Measurements from ENCODE around the gene NME9. TPM values are rescaled to one million over a fixed set of nuclear protein-coding genes. Genes with fewer than 3 reads are reported as not detected.

Gene NME9
- total RNA-seq, 4 donors from 2014 or later = 0.48 TPM; not detected in 3

GRCh38 chr3:138374573-138375134, 45.0 kb upstream of the NME9 start:
- ATAC-seq (ENCODE audit: low FRiP score) (no peak), DNase-seq (ENCODE audit: low spot score) (no peak)
- TF ChIP-seq CTCF (IDR thresholded peaks at IDR 0.05) = no peak

- DNase-seq (ENCODE audit: low spot score) (no peak), ATAC-seq (ENCODE audit: low FRiP score) (no peak)
- no peak for TF ChIP-seq CTCF (IDR thresholded peaks at IDR 0.05)
Measured at GRCh38 chr3:138373736-138374094, 44.1 kb upstream of the NME9 start.

- no peak for DNase-seq (ENCODE audit: low spot score)
- no peak for TF ChIP-seq CTCF (IDR thresholded peaks at IDR 0.05)
- ATAC-seq (ENCODE audit: low FRiP score) = no peak
Measured at GRCh38 chr3:138373087-138373735, 43.6 kb upstream of the NME9 start.

GRCh38 chr3:138371070-138371965, 41.7 kb upstream of the NME9 start:
- DNase-seq (ENCODE audit: low spot score) (no peak), ATAC-seq (ENCODE audit: low FRiP score) (no peak)
- TF ChIP-seq CTCF (IDR thresholded peaks at IDR 0.05) = no peak

GRCh38 chr3:138370321-138370720, 40.7 kb upstream of the NME9 start:
- TF ChIP-seq CTCF (IDR thresholded peaks at IDR 0.05) = no peak
- DNase-seq (ENCODE audit: low spot score) = no peak
- no peak for ATAC-seq (ENCODE audit: low FRiP score)

- no peak for TF ChIP-seq CTCF (IDR thresholded peaks at IDR 0.05)
- DNase-seq (ENCODE audit: low spot score) = no peak
- no peak for ATAC-seq (ENCODE audit: low FRiP score)
Measured at GRCh38 chr3:138369151-138369900, 39.7 kb upstream of the NME9 start.

Measured in omental fat pad (tissue), 4 donors.